GM19238 (cell line): Measurements from ENCODE around the gene CYP2B6.
"Not testable (repeated sequence)": the region's sequence is repeated elsewhere in the genome, so short reads cannot be mapped to it uniquely, and the experiment has no call there.

ENCODE experiments used
- DNase-seq: peaks from one replicate; pipeline ENCODE4 v3.0.0; 2011; ENCODE audit warnings: low spot score; ENCODE audit not compliant: insufficient read length

CYP2B6 gene

GRCh38 chr19:40980743-40981442, 10.2 kb upstream of the CYP2B6 start:
- DNase-seq: not testable (repeated sequence)

GRCh38 chr19:40981591-40981990, 9.5 kb upstream of the CYP2B6 start:
- DNase-seq: no peak

- no peak for DNase-seq
Measured at GRCh38 chr19:40982594-40983101, 8.4 kb upstream of the CYP2B6 start.

GRCh38 chr19:40989453-40989852, 1.6 kb upstream of the CYP2B6 start:
- no peak for DNase-seq

- no peak for DNase-seq
Measured at GRCh38 chr19:40995355-40995754, 4.3 kb downstream of the CYP2B6 start.

- not testable (repeated sequence) for DNase-seq
Measured at GRCh38 chr19:40999018-40999417, 7.9 kb downstream of the CYP2B6 start.

GRCh38 chr19:41000310-41000737, 9.2 kb downstream of the CYP2B6 start:
- no peak for DNase-seq

- no peak for DNase-seq
Measured at GRCh38 chr19:41001243-41001971, 10.3 kb downstream of the CYP2B6 start.

- DNase-seq: not testable (repeated sequence)
Measured at GRCh38 chr19:41003656-41004055, 12.6 kb downstream of the CYP2B6 start.

GRCh38 chr19:41009700-41010235, 18.7 kb downstream of the CYP2B6 start:
- DNase-seq: no peak

- DNase-seq: no peak
Measured at GRCh38 chr19:41013359-41013758, 22.3 kb downstream of the CYP2B6 start.

- no peak for DNase-seq
Measured at GRCh38 chr19:41014643-41015042, 23.6 kb downstream of the CYP2B6 start.

GRCh38 chr19:41016488-41017071, 25.5 kb downstream of the CYP2B6 start:
- DNase-seq: no peak

GRCh38 chr19:41018736-41019290, 27.7 kb downstream of the CYP2B6 start:
- no peak for DNase-seq

- DNase-seq: no peak
Measured at GRCh38 chr19:41019346-41019745, 28.3 kb downstream of the CYP2B6 start.

GRCh38 chr19:41023193-41023592, 32.1 kb downstream of the CYP2B6 start:
- no peak for DNase-seq

- DNase-seq: no peak
Measured at GRCh38 chr19:41025411-41025810, 34.3 kb downstream of the CYP2B6 start.

GRCh38 chr19:41025871-41026270, 34.8 kb downstream of the CYP2B6 start:
- DNase-seq: no peak

- DNase-seq: no peak
Measured at GRCh38 chr19:41027273-41027967, 36.3 kb downstream of the CYP2B6 start.

- DNase-seq: no peak
Measured at GRCh38 chr19:41029524-41030432, 38.7 kb downstream of the CYP2B6 start.
